GM21515 (cell line): ENCODE results near the gene TRIO.
"Not testable (repeated sequence)": the region's sequence is repeated elsewhere in the genome, so short reads cannot be mapped to it uniquely, and the experiment has no call there.

Experiments
- ATAC-seq: cut with Tn5 transposase; IDR thresholded peaks from one replicate; pipeline ENCODE4 v1.9.1; 2021; ENCODE audit not compliant: unreplicated experiment

Gene TRIO

DNA sequence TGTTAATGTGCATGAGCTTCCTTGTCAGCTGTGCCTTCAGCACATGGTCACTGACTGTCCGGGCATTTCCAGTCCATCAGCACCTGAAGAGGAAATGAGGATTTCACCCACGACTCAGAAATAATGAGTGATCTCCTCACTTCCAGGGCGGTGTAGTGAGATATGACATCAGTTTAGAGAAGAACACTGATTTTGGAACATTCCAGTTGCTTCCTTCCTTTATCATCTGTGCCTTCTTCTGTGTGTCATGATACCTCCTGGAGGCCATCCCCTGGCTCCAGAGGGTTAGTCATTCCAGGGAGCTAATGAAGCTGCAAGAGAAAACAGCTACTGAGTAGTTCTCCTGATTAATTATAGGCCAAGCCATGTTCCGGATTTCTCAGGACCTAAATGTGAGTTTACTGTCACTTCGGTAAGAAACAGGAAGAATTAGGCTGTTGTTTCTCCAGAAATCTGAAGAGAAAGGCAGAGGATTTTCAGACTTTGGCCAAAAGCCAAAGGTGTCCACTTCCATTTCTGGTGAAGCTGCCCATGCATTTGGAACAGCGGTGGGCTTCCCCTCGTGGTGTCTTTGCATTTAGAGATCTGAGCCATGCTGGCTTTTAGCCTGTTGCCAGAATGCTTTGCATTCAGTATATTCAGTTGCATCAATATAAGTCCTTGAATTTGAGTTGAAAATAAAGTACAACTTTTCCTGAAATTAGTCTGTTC, 277.1 kb downstream of the TRIO start:
- no peak for ATAC-seq

DNA sequence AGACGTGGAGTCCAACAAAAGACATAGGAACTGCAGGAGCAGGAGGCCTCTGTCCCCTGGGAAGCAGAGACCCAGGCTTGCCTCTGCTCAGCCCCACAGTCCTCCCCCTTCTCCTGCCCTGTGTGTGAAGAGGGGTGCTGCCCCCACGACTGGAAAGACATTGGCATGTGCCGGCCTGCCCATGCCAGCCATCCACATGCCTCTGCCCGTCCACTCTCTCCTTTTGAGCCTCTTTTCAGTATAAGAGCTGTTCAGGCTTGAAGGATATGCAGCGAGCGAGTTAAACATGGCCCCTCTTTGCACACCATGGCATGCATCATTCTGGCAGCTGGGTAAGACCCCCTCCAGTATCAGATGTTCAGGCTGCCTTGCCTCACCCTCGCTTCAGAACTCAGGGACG, 278.7 kb downstream of the TRIO start:
- ATAC-seq, result no peak

DNA sequence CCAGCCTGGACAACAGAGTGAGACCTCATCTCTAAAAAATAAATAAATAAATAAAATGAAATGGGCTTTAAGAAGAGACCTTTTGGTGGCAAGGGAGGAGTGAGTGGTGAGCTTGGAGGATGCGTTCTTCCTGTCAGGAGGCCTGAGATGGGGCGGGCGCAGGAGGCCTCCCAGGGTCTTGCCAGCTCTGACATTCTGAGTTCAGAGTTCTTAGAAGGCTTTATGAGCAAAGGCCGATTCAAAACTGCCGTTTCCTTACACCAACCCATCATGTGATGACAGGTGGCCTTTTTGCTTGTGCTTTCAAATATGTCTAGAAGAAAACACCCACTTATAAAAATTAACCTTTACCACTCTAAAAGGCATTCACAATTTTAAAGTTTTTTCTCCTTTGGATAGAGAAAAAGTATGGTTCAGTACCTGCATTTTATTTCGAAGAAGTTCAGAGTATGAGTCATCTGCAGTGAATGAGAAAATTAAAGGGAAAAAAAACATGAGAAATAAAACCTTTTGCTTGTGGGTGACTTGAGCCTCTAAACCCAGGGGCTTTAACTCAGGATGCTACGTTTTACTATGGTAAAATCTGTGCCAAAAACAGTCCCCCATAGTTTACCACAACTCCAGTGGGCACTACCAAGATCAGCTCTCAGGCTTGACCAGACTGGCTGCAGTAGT, 281.0 kb downstream of the TRIO start:
- no peak for ATAC-seq

DNA sequence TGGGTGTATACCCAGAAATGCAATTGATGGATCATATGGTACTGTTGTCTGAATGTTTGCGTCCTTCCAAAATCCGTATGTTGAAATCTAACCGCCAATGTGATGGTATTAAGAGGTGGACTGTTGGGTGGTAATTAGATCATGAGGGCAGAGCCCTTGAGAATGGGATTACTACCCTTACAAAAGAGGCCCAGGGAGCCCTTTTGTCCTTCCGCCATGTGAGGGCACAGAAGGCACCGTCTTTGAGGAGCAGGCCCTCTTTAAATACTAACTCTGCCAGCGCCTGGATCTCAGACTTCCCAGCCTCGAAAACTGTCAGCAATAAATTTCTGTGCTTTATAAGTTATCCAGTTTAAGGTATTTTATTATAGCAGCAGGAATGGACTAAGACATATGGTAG, 282.4 kb downstream of the TRIO start:
- ATAC-seq, result no peak

DNA sequence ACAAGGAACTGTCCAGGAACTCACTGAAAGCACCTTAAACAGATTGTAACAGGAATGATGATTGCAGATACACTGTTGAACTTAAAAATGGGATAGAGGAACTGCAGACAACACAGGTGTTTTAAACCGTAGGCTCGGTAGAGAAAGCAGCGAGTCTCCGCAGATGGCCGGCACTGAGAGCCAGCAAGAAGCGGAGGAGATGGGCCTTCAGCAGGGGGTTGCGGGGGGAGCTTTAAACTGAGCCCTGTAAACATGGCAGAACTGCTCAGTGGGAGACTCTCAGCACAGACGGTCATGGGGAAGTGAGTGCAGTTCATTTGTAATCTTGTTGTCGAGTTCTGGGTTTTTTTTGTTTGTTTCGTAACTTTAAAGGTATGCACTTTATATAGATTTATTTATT, 283.4 kb downstream of the TRIO start:
- ATAC-seq, result no peak

DNA sequence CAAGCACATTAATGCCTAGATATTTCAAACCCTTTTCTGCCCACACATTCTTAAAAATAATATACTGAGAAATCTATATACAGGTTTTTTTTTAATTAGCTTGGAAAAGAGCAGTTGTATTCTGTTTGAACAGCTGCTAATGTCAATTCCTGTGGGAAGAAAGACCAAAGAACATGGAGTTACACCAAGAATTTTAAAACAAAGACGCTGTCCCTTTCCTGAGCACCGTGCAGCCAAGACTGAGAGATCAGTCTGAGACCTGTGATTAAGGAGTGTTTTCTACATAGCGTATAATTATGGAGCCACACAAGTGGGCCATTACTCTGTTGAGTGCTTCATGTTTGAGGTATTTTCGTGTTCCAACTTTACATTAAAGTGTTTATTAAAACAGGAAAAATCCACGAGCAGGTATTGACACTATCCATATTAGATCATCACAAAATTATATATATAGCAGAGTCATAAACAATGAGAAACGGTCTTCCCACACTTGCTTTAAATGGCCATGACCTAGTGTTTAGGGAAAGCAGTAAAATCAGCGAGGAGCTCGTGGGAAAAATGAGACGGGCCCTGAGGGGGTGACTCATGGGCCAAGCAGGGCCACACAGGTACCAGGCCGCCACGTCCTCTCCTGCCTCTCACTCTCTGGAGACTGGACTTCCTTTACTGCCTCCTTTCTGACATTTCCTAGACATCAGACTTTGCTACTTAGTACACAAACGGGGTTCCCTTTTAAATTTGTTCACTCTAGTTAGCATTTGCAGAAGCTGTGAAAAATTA, 285.4 kb downstream of the TRIO start:
- no peak for ATAC-seq

DNA sequence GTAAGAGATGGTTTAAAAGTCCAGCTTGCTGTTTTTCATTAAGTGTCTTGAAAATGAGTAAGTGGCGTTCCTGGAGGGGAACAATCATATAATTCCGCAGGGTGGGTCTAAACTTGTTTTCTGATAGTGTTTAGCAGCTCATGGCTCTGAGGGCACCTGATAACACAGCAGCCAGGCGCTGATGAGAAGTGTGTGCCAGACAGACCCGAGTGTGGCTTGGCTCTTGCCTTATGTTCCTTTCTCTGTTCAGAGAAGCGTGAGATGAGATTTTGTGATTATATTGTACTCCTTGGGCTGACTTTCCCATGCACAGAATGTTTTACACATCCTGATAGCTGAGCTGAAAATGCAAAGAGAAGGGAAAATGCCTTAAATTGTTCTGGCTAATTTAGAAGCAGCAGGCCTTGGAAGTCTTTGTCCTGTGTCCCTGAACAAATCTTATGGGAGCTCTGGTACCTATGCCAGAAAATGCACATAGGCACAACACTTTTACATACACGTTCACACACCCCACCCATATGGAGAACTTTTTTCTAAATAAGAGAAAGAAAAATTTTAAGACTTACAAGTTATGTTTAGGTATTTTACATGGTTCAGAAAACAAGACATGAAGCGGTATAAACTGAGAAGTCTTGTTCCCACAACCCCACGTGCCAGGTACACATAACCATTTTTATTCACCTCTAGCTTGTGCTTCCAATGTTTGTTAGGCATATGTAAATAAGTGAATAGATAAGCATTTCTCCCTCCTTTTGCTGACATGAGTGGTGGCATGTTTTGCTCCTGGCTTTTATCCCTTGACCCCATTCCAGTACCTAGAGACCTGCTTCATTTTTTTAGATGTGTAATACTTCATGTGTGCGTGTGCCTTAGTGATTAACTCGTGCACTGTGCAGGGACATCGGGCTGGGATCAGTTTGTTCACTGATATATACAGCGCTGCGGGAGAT, 286.2 kb downstream of the TRIO start:
- no peak for ATAC-seq

DNA sequence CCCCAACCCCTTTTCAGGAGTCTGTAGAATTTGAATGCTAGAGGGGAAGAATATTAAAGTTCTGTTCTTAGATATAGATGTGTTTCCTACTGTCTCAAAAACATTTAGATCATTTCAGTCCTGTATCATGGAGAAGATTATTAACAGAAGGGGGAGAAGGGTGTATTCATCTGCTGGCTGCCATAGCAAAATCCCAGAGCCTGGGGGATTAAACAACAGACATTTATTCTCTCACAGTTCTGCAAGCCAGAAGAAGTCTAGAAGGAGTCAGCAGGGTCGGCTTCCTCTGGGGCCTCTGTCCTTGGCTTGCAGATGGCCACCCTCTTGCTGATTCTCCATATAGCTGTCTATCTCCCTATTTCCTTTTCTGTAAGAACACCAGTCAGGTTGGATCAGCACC, 288.4 kb downstream of the TRIO start:
- no peak for ATAC-seq

DNA sequence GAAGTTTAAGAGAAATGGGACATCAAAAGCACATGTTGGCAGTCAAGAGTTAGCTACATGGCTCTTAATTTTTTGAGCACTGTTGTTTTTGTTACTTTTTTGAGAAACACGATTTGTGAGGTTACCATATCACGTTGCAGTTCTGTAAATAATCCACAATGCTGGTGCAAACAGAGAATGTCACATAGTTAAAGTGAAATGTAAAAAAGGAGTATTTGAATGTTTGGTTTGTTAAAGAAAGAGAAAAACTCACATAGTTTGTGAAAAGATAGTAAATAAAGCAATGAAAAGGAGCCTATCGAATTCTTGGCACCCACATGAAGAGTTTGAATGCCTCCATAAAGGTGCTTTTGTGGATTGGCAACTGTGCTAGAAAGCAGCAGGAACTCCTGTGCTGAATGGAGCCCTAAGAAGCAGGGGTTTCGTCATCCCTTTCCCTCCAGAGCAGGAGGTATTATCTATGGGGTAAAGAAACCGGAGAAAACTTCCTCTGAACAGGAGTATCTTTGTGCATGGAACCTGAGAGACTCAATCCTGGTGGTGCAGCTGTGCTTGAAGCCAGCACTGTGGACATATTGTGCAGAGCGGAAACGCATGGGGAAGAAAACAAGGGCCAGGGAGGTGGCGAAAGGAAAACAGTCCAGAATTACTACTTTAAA, 289.9 kb downstream of the TRIO start:
- ATAC-seq, result no peak

DNA sequence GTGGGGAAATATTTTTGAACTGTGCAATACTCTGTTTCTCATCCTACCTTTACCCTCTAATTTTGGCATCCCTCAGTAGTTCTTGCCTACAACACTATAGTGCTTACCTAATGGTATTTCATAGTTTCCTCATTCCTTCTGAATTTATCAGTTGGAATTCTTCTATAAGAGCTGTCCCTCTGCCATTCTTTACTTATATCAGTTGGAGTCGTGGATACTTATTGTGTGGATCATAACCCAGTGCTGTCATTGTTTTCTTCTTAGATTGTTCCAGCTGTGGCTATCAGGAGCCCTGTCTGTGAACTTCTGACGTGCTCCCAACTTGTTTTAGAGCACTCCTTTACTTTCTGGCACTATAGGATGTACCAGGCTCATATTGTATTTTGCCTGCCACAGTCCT, 292.3 kb downstream of the TRIO start:
- no peak for ATAC-seq

DNA sequence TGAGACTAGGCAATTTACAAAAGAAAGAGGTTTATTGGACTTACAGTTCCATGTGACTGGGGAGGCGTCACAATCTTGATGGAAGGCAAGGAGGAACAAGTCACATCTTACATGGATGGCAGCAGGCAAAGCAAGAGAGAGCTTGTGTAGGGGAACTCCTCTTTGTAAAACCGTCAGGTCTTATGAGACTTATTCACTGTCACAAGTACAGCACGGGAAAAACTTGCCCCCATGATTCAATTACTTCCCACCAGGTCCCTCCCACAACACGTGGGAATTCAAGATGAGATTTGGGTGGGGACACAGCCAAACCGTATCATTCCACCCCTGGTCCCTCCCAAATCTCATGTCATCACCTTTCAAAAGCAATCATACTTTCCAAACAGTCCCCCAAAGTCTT, 293.0 kb downstream of the TRIO start:
- ATAC-seq, result not testable (repeated sequence)

DNA sequence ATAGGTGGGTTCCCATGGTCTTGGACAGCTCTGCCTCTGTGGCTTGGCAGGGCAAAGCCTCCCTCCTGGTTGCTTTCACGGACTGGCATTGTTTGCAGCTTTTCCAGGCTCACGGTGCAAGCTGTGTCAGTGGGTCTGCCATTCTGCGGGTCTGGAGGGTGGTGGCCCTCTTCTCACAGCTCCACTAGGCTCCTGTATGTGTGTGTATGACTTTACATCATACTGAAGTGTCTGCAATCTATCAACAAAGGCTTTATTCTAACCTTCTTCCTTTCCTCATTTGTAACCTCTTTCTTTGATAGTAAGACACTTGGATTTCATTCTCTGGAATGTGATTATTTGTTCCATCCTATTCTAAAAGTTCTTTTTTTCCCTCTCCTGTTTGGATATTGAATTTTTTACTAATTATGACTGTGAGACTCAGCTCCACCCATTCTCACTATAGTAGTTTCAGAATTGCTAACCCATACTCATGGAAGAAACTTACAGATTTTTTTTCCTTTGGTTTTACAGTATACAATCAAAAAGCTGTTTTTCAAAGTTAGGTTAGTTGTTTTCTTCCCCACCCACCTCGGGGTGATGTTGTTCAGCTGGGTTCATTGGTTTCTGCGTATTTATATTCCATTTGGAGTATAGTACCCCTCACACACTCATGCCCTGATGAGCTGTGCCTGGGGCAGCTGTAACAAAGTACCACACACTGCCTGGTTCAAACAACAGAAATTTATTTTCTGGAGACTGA, 293.8 kb downstream of the TRIO start:
- no peak for ATAC-seq

DNA sequence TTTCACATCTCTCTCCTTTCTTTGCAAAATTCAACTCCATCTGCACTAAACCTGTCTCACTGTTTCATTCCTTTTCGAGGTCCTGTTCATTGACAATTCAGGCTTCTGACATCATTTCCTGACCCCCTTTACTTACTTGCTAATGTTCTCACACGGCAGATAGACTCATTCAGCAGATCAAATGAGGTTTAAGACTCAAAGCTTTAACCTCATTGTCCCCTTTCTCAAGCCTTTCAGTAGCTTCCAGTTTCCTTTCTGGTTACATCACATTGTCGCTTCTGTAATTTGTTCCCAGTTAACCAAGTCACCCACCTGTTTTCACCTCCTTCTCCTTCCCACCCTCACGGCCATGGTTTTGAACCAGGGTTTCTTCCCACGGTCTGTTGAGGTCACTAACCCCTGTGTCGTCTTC, 295.1 kb downstream of the TRIO start:
- no peak for ATAC-seq

DNA sequence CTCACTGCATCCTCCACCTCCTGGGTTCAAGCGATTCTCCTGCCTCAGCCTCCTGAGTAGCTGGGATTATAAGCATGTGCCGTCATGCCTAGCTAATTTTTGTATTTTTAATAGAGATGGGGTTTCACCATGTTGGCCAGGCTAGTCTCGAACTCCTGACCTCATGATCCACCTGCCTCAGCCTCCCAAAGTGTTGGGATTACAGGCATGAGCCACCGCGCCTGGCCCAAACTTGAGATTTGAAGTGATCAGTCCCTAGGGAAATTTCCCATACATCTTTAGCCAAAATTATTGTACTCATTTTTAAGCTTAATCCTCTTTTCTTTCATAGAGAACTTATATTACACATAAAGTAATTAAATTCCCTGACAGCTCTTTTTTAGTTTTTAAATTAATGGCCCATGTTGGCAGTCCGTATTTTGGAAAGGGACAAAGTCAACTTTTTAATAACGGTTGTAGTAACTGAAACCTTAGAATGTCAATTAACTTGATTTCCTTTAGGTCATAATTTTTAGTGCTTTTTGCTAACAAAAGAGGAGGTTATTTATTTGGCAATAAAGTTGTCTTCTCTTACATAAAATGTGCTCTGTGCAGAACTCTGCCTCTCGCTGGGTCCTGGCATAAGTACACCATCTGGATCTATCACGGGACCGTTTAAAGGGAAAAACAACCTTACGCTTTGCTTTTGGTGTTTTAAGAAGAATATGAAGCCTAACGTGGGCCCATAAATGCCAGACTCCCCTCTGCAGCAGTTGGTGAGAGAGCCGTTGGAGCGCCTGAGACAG, 296.1 kb downstream of the TRIO start:
- no peak for ATAC-seq

DNA sequence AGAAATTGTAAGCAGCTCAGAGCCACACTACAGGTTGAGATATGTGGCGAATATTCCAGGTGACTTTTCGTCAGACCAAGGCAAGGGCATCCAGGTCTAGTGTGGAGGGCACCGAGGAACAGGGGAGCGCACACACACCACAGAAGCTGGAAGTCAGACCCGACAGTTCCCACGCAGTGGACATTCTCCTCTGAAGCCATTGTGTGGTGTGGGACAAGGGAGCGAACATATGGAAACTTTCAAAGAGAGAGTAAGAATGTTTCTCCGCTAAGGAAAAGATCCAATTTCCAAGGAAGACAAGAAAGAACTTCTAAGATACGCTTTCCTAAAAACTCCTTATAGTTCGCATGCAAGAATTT, 297.1 kb downstream of the TRIO start:
- no peak for ATAC-seq

DNA sequence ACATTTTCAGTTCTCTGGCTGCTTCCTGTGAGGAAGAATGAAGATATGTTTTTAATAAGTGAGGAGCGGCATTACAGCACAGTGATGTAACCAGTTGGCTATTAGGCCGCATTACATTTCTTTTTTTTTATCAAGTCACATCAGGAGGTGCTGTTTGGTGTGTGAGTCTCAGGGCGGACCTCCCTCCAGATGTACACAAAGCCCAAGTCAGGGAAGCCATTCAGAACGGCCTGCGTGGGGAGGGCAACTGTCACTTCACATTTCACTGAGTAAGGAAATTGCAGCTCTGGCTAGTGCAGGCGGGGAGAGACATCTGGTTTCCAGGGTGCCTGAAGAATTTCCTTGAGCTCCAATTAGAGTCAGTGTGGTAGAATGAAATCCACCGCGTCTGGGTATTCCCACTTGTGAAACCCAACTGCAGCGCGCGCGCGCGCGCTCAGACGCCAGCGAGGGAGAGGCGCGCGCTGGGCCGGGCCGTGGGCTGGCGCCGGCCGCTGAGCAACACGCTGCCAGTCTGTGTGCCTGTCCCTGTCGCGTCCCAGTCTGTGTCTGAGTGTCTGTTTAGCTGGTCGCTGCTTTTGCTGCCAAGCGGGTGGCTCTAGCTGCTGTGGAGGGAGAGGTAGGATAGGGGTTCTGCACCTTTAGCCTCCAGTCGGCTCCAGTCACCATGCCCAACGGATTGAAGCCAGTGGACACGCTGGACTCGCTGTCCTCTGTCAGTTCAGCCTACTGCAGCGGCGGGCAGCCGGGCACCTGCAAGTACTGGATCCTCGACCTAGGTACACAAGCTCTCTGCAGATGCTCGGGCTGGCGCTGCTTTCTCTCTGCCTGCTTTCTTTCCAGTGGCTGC, 297.7 kb downstream of the TRIO start:
- ATAC-seq, result no peak

DNA sequence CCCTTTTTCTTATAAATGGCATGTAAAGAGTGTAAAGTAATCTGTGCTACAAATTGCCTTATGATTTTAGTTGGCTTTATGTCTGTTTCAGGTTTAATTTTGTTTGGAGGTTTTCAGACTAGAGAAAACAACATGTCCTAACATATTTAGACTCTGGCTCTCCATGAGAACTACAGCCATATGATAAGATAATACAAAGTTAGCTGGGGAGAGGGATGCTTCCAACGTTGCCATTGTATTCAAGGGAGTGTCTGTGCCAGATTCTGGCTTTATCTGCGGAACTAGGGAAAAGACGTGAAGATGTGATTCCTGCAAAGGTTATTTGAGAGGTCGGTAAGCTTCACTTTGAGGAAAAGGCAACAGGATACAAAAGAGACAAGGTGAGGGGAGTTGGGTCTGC, 298.5 kb downstream of the TRIO start:
- no peak for ATAC-seq

DNA sequence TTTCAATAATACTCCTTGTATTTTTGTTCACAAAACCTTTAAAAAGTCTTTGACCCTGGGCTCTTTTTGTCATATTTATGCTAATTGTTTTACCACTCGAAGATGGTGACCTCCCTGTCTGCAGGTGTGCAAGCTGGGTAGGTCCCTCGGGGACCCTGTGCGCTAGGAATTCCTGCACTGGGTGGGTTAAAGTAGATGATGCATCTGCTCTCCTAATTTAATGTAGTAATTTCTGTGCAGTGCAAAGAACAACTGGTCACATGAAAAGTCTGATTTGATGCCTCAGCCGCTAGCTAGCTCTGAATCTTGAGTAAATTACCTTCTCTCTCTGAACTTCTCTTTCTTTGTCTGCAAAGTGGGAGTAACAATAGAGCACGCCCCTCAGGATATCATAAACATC, 299.4 kb downstream of the TRIO start:
- ATAC-seq, result no peak
